Right lobe of liver (tissue), 4 donors: ENCODE results near the gene SCIN.

Source experiments
- POLR2A ChIP-seq: fragments of 450-650 bp; IDR thresholded peaks from one replicate; pipeline ENCODE4 v1.6.1; 2017; ENCODE audit warnings: antibody characterized with exemption, mild to moderate bottlenecking
- TF ChIP-seq, protein P1 (sequence below), 4 donors: fragments of 200-600 bp in 3 of 4; fragments of 450-650 bp in 1 of 4; IDR thresholded peaks; one replicate each; pipeline versions ENCODE4 v1.5.1 to v1.8.0; 2016 to 2022; ENCODE audit warnings: antibody characterized with exemption in 4 of 4, mild to moderate bottlenecking in 2 of 4
- donor health status: DM: no; HTN: no; CAD: no.
- donor health status: DM: no; HTN: no; CAD: no.
- donor health status: DM: no; HTN: yes; CAD: no.

DNA sequence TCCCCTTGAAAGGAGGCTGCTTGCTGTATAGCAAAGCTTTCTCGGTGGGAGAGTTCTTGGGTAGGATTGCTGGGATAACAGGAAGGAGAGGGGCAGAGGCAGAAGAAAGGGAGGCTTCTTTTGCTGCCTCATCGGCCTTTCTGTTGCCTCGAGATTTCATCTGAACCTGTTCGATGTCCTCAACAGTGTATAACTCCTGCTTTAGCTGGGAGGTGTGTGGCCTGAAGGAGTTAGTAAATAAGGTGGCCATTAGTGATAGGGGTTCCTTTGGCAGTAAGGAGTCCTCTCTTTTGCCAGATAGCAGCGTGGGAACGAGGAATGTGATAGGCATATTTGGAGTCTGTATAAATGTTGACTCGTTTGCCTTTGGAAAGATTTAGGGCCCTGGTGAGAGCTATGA is 20.0 kb downstream of the SCIN start:
- TF ChIP-seq, protein P1, sequence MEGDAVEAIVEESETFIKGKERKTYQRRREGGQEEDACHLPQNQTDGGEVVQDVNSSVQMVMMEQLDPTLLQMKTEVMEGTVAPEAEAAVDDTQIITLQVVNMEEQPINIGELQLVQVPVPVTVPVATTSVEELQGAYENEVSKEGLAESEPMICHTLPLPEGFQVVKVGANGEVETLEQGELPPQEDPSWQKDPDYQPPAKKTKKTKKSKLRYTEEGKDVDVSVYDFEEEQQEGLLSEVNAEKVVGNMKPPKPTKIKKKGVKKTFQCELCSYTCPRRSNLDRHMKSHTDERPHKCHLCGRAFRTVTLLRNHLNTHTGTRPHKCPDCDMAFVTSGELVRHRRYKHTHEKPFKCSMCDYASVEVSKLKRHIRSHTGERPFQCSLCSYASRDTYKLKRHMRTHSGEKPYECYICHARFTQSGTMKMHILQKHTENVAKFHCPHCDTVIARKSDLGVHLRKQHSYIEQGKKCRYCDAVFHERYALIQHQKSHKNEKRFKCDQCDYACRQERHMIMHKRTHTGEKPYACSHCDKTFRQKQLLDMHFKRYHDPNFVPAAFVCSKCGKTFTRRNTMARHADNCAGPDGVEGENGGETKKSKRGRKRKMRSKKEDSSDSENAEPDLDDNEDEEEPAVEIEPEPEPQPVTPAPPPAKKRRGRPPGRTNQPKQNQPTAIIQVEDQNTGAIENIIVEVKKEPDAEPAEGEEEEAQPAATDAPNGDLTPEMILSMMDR (IDR thresholded peaks at IDR 0.05), result no peak
- no peak for TF ChIP-seq POLR2A
